Measurements from ENCODE around the gene PRDX5.

GRCh38 chr11:64304032-64304315, 13.9 kb upstream of the PRDX5 start:
- no peak for TF ChIP-seq CTCF (IDR thresholded peaks at IDR 0.05)
- no peak for TF ChIP-seq EZH2 (IDR thresholded peaks at IDR 0.05; ENCODE audit: borderline replicate concordance, insufficient read depth, low read depth, low read length, poor library complexity, severe bottlenecking)

Data from B cell (primary cell).